ENCODE results near the gene CDK7.

- TF ChIP-seq CTCF (IDR thresholded peaks at IDR 0.05), result no peak
- no peak for TF ChIP-seq POLR2A (IDR thresholded peaks at IDR 0.05)
These were observed 31.2 kb downstream of the CDK7 start for GRCh38 chr5:69265931-69266330.

Measured in thyroid gland (tissue), 4 donors.